ENCODE data around the gene CNTNAP5.

The CNTNAP5 gene

DNA sequence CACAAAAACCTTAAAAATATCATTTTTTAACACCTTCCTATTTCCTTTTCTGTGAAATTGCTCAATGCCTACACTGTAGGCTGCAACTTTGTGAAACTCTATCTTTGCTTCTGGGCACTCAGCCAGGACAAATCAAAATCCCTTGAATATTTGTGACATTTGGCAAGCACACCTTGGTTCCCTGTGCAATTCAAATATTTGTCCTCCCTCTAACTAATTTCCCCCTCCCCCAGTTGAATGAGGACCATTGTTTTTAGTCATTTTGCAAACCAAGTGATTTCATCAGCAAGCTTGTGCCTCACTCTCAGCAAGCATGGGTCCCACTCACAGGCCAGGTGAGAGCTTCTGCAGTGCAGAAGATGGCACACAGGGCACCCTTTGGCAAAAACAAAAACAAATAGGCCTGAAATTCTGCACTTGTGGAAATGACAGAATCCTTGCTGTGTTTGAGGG lies 541.5 kb downstream of the CNTNAP5 start:
- no peak for DNase-seq

GRCh38 chr2:124570872-124571271 lies 545.8 kb downstream of the CNTNAP5 start:
- no peak for DNase-seq

DNA sequence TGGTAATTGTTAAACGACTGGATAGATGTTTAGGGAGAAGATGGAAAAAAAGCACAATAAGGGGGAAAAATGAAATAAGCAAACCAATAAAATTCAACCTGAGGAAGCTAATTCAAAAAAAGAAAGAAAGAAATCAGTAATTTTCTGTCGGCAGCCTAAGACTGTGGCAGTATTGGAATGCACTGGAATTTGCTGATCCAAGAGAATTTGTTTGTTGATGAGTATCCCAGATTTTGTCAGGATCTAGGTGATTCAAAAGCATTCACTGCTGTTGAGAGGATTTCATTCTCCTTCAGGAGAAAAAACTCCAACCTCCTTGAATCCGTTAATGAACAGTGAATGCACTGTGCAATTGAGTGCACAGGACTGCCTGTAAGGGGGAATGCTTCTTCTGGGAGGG lies 546.7 kb downstream of the CNTNAP5 start:
- no peak for DNase-seq

DNA sequence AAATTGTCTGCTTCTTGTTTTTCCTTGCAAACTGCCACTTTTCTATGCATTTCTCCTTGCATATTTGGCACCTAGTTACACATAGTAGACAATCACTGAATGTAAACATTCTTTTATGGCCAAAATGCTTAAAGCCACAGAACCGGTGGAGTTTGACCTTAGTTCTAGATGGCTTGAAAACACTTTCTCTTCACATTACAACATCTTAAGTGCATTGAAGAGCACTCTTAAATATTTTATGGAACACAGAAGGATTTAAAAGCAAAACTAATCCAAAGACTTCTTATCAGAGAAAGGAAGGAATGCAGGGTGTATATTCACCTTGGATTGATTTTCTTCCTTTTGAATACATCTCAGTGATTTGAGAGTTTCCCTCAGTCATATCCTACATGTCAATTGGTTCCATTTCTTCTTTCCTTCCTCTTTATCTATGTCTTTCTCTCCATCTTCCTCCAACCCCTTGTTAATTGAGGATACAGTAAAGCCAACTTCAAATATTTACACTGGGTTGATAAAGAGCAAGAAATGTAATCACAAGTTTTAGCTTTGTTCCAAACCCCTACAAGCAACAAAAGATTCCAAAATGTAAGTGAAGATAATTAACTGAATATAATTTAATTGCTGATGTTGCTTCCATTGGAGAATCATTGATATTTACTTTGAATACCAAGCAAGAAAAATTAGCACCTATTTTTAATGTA lies 548.0 kb downstream of the CNTNAP5 start:
- no peak for DNase-seq

- DNase-seq = no peak
Measured at GRCh38 chr2:124575497-124575896, 550.4 kb downstream of the CNTNAP5 start.

DNA sequence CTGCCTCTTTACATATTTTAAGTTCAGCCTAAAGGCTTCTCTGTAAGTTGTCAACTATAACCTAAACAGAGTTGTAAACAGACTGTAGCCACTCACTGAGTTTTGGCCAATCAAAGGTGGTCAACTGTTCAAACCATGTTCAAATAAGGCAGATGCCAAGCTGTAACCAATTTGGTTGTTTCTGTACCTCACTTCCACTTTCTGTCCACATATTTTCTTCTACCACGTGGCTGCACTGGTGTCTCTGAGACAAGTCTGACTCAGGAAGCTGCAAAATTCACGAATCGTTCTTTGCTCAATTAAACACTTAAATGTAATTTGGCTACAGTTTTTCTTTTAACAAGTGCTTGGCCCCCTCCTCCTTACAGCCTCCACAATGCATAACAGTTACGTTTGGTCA lies 555.2 kb downstream of the CNTNAP5 start:
- DNase-seq = no peak

DNA sequence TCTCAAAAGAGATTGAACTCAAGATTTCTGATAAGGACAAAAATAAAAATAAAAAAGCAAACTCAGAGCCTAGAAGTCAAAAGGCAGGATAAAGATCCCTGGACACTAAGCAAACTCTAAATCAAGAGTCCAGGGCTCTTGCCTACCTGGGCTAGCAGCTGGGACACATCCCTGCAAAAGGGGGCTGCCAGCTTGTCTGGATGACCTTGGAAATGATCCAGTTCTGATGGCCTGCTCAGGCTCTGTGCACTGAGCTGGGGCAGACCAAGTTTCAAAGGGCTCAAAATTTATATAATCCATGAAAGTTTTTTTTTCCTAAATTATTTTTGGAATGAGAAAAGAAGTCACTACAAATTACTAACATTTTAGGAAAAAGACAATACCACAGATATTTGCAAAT lies 557.3 kb downstream of the CNTNAP5 start:
- no peak for DNase-seq

- no peak for DNase-seq
Measured at GRCh38 chr2:124584615-124585014, 559.5 kb downstream of the CNTNAP5 start.

DNA sequence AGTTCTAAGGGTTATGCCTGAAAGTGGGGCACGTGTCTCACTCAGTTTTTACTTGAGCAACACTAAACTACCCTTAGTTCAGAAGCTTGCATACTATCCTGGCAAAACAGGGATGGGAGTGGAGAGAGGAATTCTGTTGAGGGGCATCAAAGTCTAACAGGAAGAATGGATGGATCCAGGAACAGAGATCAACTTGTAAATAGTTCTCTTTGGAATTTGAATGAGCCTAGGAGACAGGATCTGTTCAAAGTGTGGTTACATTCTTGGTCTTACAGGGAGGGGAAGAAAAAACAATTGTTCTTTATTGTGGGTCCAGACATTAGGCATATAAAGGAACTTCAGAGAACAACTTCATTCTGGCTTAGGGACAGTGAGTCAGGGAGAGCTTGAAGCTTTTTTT lies 560.2 kb downstream of the CNTNAP5 start:
- DNase-seq = no peak

GRCh38 chr2:124586210-124586609 lies 561.1 kb downstream of the CNTNAP5 start:
- no peak for DNase-seq

GRCh38 chr2:124586835-124587234 lies 561.7 kb downstream of the CNTNAP5 start:
- no peak for DNase-seq

GRCh38 chr2:124589971-124590370 lies 564.9 kb downstream of the CNTNAP5 start:
- no peak for DNase-seq

GRCh38 chr2:124602759-124603158 lies 577.7 kb downstream of the CNTNAP5 start:
- DNase-seq = no peak

DNA sequence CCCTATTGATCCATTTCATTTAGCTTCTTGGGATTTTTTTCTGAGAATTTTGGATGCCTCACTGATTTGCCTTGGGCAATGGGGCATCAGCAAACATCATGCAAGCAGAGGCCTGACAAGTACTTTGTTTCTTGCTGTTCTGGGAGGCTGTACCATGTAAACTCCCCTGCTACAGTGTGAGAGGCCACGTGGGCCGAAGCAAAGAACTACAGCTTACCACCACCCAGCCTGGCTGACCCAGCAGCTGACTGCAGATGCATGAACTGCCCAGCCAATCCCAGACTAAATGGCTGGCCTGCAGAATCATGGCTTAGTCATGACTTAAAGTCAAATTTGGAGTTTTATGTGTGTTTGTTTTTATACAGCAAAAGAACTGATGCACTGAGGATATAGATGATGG lies 579.9 kb downstream of the CNTNAP5 start:
- DNase-seq = no peak

GRCh38 chr2:124607679-124608078 lies 582.6 kb downstream of the CNTNAP5 start:
- no peak for DNase-seq

GRCh38 chr2:124609667-124610066 lies 584.6 kb downstream of the CNTNAP5 start:
- no peak for DNase-seq

- no peak for DNase-seq
Measured at GRCh38 chr2:124610141-124610540, 585.1 kb downstream of the CNTNAP5 start.

- no peak for DNase-seq
Measured at GRCh38 chr2:124610866-124611265, 585.8 kb downstream of the CNTNAP5 start.

- DNase-seq = no peak
Measured at GRCh38 chr2:124623560-124623959, 598.5 kb downstream of the CNTNAP5 start.

DNA sequence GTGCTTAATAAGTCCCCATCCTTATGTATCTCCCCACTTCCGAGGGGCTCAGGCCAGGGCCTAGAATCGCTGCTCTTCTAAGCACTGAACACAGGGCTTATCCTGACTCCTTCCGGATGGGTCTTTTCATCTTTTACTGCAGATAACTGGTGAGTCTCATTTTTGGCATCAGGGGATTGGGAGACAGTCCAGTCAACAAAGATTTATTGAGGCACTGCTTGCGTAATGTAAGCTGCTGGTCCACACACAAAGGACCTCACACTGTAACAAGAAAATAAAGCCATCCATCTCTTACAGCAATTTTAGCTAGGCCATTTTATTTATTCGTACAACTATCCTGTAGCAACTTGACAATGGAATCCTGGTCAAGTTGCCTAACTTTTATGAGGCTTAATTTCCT lies 600.5 kb downstream of the CNTNAP5 start:
- DNase-seq = no peak

GRCh38 chr2:124626993-124627392 lies 601.9 kb downstream of the CNTNAP5 start:
- no peak for DNase-seq

GRCh38 chr2:124633812-124634211 lies 608.7 kb downstream of the CNTNAP5 start:
- no peak for DNase-seq

GRCh38 chr2:124639524-124639923 lies 614.4 kb downstream of the CNTNAP5 start:
- no peak for DNase-seq

DNA sequence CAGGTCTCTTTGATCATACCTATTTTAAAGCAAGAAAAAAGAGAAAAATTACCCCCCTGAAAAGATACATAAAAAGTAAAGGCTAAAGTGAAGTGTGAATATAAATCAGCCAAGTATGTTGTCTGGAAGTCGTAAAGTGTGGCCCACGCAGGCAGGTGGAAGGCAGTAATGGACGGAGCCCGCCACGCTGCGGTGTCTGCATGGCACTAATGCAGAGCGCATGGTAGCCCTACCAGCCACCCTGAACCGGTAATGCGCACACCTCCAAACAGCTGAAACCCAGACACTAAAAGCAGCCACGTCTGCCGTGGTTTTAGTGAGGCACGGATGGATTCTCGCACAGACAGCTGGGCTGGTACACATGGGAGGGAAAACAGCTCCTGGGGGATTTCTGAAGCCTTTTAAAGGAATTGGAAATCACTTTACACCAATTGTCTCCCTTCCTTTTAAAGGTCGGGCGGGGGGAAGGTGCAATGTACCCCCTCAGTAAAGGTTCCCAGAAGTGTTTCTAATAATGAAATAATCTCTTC lies 615.2 kb downstream of the CNTNAP5 start:
- DNase-seq = no peak
